ENCODE measurements around the gene SNX13. TPM values are rescaled to one million over a fixed set of nuclear protein-coding genes. Genes with fewer than 3 reads are reported as not detected.

SNX13 gene
- total and polyA plus RNA-seq, 2 of the 4 experiments (the other 2 are of a cell fraction) = 9.0 to 24.9 TPM

DNA sequence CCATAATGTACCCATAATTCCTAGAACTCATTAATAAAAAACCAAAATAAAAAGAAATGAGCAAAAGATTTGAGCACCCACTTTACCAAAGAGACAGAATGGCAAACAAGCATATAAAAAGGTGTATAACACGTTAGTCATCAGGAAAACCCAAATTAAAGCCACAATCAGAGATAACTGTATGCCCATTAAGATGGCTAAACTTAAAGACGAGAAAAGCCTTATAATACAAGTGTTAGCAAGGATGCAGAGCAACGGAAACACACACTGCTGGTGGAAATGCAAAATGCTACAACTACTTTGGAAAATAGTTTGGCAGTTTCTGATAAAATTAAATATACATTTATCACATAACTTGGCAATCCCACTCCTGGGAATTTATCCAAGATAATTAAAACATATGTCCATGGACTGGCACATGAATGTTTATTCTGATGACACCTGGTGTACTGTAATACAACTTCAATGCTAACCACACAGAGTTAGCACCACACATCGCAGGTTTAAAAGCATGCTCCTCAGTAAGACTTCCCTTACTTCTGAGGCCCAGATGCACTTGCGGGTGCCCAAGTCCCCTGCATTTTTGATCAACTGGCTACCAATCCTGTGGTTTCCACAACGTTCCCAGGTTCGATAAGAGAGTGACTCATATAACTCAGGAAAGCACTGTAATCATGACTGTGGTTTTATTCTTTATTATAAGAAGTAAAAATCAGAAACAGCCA is 158.6 kb downstream of the SNX13 start:
- Histone ChIP-seq H3K27ac (ENCODE audit: insufficient read depth, low read length) (no peak overlapping the region), H3K9me1 (ENCODE audit: insufficient read depth, low read length) (no peaks in the 10 kb centered on the region), H2BK120ac (ENCODE audit: low read depth, low read length) (no peak overlapping the region), H3K14ac (replicated peaks; ENCODE audit: low read depth, low read length) (no peak overlapping the region), H3K4me1 (ENCODE audit: control insufficient read depth, insufficient read depth, low read length) (0 out of 2 replicates have a peak, but pooled peaks cover 1% of the 10 kb centered on the region), H3K56ac (ENCODE audit: extremely low read depth, insufficient read depth, low read length) (no peak overlapping the region), H3K4ac (ENCODE audit: low read depth, low read length) (no peak overlapping the region), H3K4me3 (ENCODE audit: insufficient read depth, low read depth, low read length) (no peak overlapping the region), H2AFZ (replicated peaks; ENCODE audit: low read length, poor library complexity) (no peak overlapping the region), H3K9ac (ENCODE audit: low read depth, low read length) (no peak overlapping the region), H2BK20ac (ENCODE audit: low read depth, low read length) (no peak overlapping the region), H4K20me1 (ENCODE audit: insufficient read depth, low read length) (no peaks in the 10 kb centered on the region), H3K23ac (ENCODE audit: low read depth, low read length) (no peak overlapping the region), H2BK5ac (ENCODE audit: low read depth, low read length, poor library complexity, severe bottlenecking) (no peak overlapping the region), H2AK9ac (replicated peaks; ENCODE audit: low read depth, low read length, poor library complexity) (no peak overlapping the region), H4K91ac (ENCODE audit: insufficient read depth, low read depth, low read length) (no peak overlapping the region), H2BK15ac (ENCODE audit: low read depth, low read length) (no peak overlapping the region), H3K27me3 (ENCODE audit: control insufficient read depth, insufficient read depth, low read length) (no peaks in the 10 kb centered on the region), H3K36me3 (ENCODE audit: control insufficient read depth, insufficient read depth, low read length) (no peaks in the 10 kb centered on the region), H3K4me2 (ENCODE audit: low read depth, low read length) (no peak overlapping the region), H3K9me3 (ENCODE audit: control insufficient read depth, insufficient read depth, low read length) (no peaks in the 10 kb centered on the region), H2AK5ac (ENCODE audit: low read depth, low read length) (no peak overlapping the region), H4K8ac (ENCODE audit: low read depth in 2 of 2, low read length in 2 of 2) (no peak overlapping the region), H3K18ac (ENCODE audit: low read depth, low read length) (no peak overlapping the region), H3K79me1 (ENCODE audit: low read depth in 1 of 2, low read length in 2 of 2) (no peaks in the 10 kb centered on the region), H4K5ac (ENCODE audit: low read depth, low read length) (no peak overlapping the region)
- intact Hi-C loops (cut with micrococcal nuclease) = no loop called here
- WGBS, 2 experiments (ENCODE audit: extremely low coverage in 2 of 2, insufficient read length in 1 of 2) = 83% methylated on average over 1 of the region's 7 CpGs; no CpG with 5 or more reads in 1 of the 2 experiments
- in situ Hi-C loops (cut with MboI; ENCODE audit: low sequenced_read_pairs) = no loop called here
- CTCF ChIA-PET = interaction anchor here (1.3 kb wide), 1 partner anchor 11 kb away, joined by 4 read pairs; no protein-coding TSS in a partner anchor
- POLR2A ChIA-PET (ENCODE audit: unreplicated experiment) = no interaction called here
- BruUV-seq (replicated peaks) = no TSS peak
- DNase-seq = peak; percentile 90
- TF ChIP-seq CEBPB (IDR thresholded peaks at IDR 0.05; ENCODE audit: low read depth, low read length) = peak; percentile 1; the same call in 1 of the 2 replicates
- peak; percentile 86 for TF ChIP-seq NFE2L2 (IDR thresholded peaks at IDR 0.05; ENCODE audit: low read depth, low read length)
- peak; percentile 59; the same call in 1 of the 2 replicates for TF ChIP-seq FOS (IDR thresholded peaks at IDR 0.05; ENCODE audit: low read depth, low read length)
- TF ChIP-seq MAFK (IDR thresholded peaks at IDR 0.05; ENCODE audit: low read depth, low read length) = 0 out of 2 replicates have a peak, but pooled peaks have one; percentile 8
- no peak for TF ChIP-seq MXI1 (IDR thresholded peaks at IDR 0.05; ENCODE audit: borderline replicate concordance, low read depth, low read length)
- peak; percentile 74 for ATAC-seq (ENCODE audit: low read depth)
- dilution Hi-C loops (cut with HindIII; ENCODE audit: low sequenced_read_pairs, unreplicated experiment) = no loop called here
